Activated gamma-delta T cell treated with Interleukin-2 at 50 U/mL for 16 hours (primary cell): ENCODE results near the gene SEMA5B.

Experiments
- DNase-seq: peaks from one replicate; pipeline ENCODE4 v3.0.0-alpha.2; 2020

The SEMA5B gene

GRCh38 chr3:122919291-122919610 is 108.3 kb downstream of the SEMA5B start:
- DNase-seq = no peak

DNA sequence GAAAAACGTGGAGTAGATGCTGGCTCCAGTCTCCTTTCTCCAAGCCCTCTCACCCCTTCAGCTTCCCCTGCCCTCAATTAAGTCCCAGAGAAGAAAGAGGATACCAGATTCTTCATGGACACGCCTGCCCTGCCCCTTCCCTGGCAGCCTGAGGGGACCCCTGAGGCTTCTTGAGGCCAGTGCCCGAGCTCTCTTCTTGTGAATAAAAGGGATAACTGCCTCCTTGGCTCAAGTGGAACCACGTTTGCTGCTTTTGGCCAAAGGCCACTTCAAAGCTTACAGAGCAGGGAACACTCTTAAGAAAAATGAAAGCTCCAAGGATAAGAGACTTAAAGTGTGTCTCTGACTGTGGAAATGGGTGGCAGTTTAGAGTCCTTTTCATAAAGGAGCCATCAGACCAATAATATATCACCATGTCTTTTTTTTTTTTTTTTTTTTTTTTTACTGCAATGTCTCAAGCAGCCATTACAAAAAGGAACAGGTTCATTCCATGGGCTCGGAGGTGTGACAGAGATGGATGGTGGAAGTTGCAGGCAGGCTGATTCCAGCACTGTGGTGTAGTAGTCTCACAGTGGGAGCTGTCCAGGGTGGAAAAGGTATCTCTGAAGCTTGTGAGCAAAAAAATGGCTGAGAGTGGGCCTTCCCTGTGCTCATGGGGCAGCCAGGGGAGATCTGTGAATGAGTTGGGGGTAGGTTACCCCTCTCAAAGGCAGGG is 108.8 kb downstream of the SEMA5B start:
- no peak for DNase-seq

DNA sequence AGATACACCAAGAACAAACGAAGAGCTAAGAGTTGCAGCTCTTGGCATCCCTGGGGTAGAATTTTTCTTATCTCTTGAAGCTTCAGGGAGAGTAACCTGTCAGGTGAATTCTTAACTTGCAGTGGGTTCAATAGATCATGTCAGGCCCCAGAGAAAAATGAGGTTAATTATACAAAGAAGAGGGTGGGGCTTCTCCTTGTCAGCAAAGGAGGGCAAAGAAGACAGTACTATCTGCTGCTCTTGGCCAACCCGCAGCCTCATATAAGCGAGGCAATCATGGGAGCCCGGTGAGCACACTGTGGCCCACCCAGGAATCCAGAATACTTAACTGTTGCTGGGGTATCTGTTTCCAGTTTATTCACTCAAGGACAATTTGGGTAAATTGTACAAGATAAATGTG is 110.2 kb downstream of the SEMA5B start:
- no peak for DNase-seq

DNA sequence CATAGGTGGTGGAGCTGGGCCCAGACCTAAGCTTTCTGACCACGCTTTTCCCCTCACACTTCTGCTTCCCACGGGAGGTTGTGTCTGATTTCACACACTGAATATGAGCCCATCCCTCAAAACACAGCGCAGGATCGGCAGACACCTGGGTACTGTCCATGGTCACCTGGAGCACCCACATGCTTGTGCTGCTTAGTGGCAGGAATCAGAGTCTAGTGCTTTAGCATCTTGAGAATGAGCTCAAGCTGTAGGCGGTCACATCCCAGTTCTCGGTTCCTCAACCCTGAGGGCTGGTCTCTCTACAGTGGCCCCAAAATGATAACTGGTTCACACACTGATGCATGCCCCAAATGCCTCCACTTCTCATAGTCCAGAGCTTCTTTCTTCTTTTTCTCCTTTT is 111.0 kb downstream of the SEMA5B start:
- DNase-seq = no peak

GRCh38 chr3:122916084-122916483 is 111.5 kb downstream of the SEMA5B start:
- no peak for DNase-seq

DNA sequence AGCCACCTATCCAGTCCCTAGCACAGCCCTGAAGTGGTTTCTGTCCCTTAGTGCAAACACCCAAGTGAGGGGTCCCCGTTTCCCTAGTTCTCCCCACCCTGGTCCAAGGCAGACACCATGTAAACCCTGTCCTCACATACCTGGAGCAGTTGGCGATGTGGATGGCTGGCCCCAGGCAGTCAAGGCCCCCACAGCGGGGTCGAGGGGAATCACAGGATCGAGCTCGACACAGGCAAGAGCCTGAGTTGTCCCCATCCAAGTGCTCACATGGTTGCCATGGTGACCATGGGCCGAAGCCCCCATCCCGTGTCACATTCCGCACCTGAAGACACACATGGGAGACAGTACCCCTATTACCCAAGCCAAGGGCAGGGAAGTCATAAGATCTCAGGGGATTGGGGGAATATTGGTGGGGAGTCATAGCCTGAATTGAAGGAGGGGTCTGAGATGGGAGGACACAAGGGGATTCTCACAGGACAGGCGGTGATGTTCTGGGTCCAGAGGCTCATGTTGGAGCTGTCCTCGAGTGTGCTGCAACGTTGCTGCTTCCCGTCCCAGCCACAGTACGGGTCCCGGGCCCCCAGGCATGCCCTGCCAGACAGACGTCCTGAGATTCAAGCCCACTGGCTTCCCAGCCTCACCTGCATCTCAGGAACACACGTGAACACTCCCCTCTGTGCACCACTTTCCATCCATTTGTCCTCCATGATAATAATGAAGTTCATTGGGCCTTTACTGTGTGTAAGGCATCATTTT is 112.1 kb downstream of the SEMA5B start:
- no peak for DNase-seq

GRCh38 chr3:122913539-122914100 is 113.9 kb downstream of the SEMA5B start:
- no peak for DNase-seq

DNA sequence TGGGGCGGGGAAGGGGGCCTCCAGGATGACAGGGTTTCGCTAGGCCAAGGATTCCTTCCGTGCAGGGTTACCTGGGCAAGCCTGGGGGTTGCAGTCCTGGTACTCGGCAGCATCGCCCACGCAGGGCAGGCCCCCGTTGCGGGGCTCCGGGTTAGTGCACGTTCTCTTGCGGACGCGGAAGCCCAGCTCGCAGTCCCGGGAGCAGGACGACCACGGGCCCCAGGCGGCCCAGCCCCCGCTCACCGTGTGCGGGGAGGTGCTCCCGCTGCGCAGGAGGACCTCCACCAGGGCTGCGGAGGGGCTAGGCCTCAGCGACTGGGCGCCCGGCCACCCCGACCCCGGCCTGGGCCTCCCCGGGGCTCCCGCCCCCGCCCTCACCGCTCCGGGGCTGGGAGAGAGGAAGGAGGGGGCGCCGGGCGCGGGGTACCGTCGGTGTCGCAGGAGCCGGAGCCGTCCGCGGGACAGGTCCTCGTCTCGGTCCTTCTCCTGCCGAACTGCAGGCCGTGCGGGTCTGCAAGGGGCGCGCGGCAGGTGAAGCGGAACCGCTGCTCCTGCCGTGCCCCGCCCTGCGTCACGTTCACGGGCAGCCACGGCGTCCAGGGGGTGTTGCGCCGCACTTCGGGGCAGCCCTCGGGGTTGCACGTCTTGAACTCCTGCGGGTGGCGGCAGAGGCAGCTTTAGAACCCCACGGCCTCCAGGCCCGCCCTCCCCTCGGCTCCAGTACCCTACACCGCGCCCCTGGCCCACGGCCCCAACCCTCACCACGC is 114.6 kb downstream of the SEMA5B start:
- no peak for DNase-seq

GRCh38 chr3:122911901-122912300 is 115.7 kb downstream of the SEMA5B start:
- DNase-seq = no peak

DNA sequence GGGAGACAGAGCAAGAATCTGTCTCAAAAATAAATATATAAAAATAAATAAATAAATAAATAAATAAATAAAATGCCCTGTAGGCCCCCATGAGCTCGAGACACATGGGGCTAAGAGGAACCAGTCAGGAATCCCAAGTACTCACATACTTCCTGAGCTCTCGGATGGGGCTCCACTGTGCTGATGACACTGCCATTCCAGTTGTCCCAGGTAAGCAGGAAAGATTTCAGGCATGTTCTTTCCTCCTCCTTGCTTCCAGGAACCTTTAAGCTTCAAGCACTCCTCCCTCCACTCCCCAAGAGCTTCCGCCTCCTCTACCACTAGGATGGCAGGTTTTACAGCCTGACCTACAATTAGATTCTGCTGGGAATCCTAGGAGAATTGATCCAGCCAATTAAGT is 119.3 kb downstream of the SEMA5B start:
- no peak for DNase-seq

DNA sequence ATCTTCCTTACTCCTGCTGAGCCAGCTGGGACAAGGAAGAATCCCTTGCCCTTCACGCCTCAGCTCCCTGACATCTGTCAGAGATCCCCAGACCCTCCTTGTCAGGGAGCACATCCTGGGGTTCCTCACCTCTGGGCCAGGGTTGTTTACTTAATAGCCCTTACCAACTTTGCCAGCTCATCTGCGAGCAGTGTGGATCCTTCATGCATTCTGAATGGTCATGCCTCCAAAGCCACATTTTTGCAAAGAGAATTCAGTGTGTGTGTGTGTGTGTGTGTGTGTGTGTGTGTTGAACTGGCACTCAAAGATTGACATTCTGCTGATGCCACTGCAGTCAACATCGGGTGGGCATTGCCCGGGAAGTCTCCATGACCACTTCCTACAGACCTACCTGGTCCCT is 120.1 kb downstream of the SEMA5B start:
- no peak for DNase-seq

DNA sequence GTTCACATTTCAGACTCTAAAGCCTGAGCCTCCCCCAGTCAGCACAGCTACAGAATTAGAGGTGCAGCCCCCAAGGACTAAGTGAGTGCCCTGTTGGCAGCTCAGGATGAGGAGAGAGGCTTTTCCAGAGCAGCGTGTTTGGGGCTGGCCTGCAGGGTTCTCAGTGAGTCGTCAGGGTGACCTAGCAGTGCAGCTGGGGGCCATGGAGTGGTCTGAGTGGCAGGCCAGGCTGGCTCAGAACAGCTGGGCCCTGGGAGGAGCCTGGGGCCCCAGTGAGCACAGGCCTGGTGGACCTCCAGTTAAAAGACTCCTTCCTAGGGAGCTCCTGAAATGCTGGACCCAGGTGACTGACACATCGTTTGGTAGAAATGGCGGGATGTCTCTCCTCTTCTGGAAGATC is 124.4 kb downstream of the SEMA5B start:
- no peak for DNase-seq

GRCh38 chr3:122902326-122902725 is 125.2 kb downstream of the SEMA5B start:
- no peak for DNase-seq

DNA sequence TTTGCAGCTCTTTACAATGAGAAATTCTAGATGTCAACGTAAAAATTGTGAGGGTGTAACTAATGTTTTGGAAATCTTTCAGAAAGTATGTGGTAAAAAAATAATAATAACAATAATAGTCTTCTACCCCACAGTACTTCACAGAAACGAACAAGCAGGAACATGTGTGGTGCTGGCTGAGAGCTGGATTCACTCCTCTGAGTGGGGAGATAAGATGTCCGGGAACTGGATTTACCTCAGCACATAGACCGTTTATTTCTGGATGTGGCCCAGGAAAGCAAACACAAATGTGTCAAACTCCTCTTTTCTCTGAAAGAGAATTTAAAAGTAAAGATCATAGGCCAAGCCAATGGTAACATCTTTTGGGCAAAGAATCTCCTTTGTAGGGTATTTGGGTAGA is 129.3 kb downstream of the SEMA5B start:
- DNase-seq = no peak

DNA sequence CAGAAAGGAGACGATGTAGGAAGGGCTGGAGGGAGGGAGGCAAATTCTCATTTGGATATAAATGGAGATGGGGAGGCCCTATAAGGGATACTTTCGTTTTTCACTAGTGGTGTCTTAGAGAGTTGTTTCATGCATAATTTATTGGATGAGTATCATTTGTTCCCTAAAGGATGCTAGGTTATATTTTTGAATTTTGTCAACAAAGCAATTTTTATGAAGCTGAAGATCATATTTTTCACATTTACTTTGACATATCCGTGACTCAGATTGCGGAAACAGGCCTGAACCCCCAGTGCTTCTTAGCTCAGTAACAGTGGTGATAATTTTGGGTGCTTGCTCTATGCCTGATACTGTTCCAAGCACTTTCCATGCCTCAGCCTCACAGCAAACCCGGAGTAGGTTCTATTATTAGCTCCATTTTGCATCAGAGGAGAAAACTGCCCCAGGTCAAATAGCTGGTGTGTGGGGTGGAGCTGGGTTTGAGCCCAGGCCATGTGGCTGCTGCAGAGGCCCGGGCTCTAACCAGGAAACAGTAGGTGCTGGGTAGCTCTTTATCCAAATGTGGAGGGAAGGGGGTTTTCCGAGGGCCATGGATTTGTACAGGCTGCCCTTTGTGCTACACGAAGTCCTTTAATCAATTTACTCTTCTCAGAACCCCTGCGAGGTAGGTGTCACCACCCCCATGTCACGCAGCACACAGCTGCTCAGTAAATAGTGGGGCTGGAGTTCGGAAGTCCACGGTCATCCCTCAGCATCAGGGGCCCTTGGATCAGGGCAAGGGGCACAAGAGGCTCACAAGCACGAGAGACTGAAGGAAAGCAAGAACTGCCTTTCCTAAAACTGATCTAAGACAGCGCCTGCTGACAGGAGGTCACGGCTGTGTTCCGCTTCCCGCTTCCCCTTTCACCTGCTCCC is 133.6 kb downstream of the SEMA5B start:
- DNase-seq = no peak

- no peak for DNase-seq
Observed at GRCh38 chr3:122893282-122893681, 134.3 kb downstream of the SEMA5B start.

- DNase-seq = no peak
Observed at GRCh38 chr3:122892118-122892960, 135.2 kb downstream of the SEMA5B start.

- no peak for DNase-seq
Observed at GRCh38 chr3:122890720-122891220, 136.8 kb downstream of the SEMA5B start.

- DNase-seq = no peak
Observed at GRCh38 chr3:122890077-122890719, 137.4 kb downstream of the SEMA5B start.

GRCh38 chr3:122886946-122887345 is 140.6 kb downstream of the SEMA5B start:
- DNase-seq = no peak

DNA sequence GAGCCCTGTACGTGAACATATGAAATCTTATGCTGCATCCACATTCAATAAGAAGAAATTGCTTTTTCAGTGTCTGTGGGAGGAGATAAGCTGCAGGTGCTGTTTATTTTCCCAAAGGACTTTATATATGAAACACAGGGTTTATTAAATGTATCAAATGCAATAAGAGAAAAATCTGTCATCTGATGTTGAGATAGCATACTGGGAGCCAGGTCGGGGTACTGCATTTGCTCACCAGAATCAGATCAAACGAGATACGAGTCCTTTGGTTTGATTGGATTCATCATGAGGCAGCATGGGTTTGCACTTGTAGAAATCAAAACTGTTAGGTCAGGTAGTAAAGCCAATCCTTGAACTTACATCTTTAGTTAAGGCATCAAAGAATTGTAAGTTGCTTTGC is 141.3 kb downstream of the SEMA5B start:
- no peak for DNase-seq
